ENCODE data around the gene B4GALT2. TPM values are rescaled to one million over a fixed set of nuclear protein-coding genes. Genes with fewer than 3 reads are reported as not detected.

The B4GALT2 gene
- total and polyA plus RNA-seq, 9 donors = 11.9 to 51.3 (median 28.8) TPM

GRCh38 chr1:44035726-44036408 lies 56.9 kb downstream of the B4GALT2 start:
- no peaks in the 10 kb centered on the region for H3K27me3 ChIP-seq
- H3K27ac ChIP-seq = peak overlapping the region in 1 of 2 donors; percentile 33
- DNase-seq = peak in 4 of 5 donors; percentile 31 to 75 (median 56)
- peaks cover 14% of the 10 kb centered on the region for H3K4me1 ChIP-seq (ENCODE audit: insufficient read depth)
- WGBS, 3 donors = 14 to 16% (median 15%) methylated on average over 8 of the region's 8 CpGs
- H3K9me3 ChIP-seq = no peaks in the 10 kb centered on the region
- no peak overlapping the region for H3K4me3 ChIP-seq
- intact Hi-C loops (cut with DNase I) = loop anchor here in 1 of 4 donors (5.0 kb wide), 1 partner anchor 34 kb away; no protein-coding TSS in a partner anchor
- TF ChIP-seq EP300 (IDR thresholded peaks at IDR 0.05) (no peak), CTCF (IDR thresholded peaks at IDR 0.05) (no peak), POLR2A (IDR thresholded peaks at IDR 0.05) (no peak)
- H3K36me3 ChIP-seq = no peaks in the 10 kb centered on the region

GRCh38 chr1:44036409-44037139 lies 57.6 kb downstream of the B4GALT2 start:
- no peak overlapping the region for H3K27ac ChIP-seq
- TF ChIP-seq CTCF (IDR thresholded peaks at IDR 0.05) = no peak
- TF ChIP-seq POLR2A (IDR thresholded peaks at IDR 0.05) = no peak
- no peak for TF ChIP-seq EP300 (IDR thresholded peaks at IDR 0.05)
- no peaks in the 10 kb centered on the region for H3K9me3 ChIP-seq
- no peaks in the 10 kb centered on the region for H3K36me3 ChIP-seq
- H3K4me1 ChIP-seq (ENCODE audit: insufficient read depth) = peaks cover 11% of the 10 kb centered on the region
- no peak overlapping the region for H3K4me3 ChIP-seq
- intact Hi-C loops (cut with DNase I) = loop anchor here in 1 of 4 donors (5.0 kb wide), 1 partner anchor 34 kb away; no protein-coding TSS in a partner anchor
- 19 to 30% (median 21%) methylated on average over 6 of the region's 6 CpGs for WGBS, 3 donors
- H3K27me3 ChIP-seq = no peaks in the 10 kb centered on the region
- peak in 2 of 5 donors; percentile 46 to 49 for DNase-seq

- 70 to 73% (median 71%) methylated on average over 5 of the region's 5 CpGs for WGBS, 3 donors
- H3K27ac ChIP-seq = no peak overlapping the region
Observed at GRCh38 chr1:44037154-44037553, 58.1 kb downstream of the B4GALT2 start.

More at GRCh38 chr1:44037154-44037553, 58.1 kb downstream of the B4GALT2 start:
- Histone ChIP-seq H3K4me1 (ENCODE audit: insufficient read depth) (peaks cover 11% of the 10 kb centered on the region), H3K9me3 (no peaks in the 10 kb centered on the region), H3K36me3 (no peaks in the 10 kb centered on the region), H3K27me3 (no peaks in the 10 kb centered on the region), H3K4me3 (no peak overlapping the region)
- no peak for DNase-seq
- TF ChIP-seq EP300 (IDR thresholded peaks at IDR 0.05) (no peak), CTCF (IDR thresholded peaks at IDR 0.05) (no peak), POLR2A (IDR thresholded peaks at IDR 0.05) (no peak)
- intact Hi-C loops (cut with DNase I) = loop anchor here in 1 of 4 donors (5.0 kb wide), 1 partner anchor 35 kb away; no protein-coding TSS in a partner anchor
